Measurements from ENCODE around the gene KCP. TPM values are rescaled to one million over a fixed set of nuclear protein-coding genes. Genes with fewer than 3 reads are reported as not detected.

The KCP gene
- total and polyA plus RNA-seq, 2 experiments from 2014 or later, result 0.76 to 1.1 TPM

DNA sequence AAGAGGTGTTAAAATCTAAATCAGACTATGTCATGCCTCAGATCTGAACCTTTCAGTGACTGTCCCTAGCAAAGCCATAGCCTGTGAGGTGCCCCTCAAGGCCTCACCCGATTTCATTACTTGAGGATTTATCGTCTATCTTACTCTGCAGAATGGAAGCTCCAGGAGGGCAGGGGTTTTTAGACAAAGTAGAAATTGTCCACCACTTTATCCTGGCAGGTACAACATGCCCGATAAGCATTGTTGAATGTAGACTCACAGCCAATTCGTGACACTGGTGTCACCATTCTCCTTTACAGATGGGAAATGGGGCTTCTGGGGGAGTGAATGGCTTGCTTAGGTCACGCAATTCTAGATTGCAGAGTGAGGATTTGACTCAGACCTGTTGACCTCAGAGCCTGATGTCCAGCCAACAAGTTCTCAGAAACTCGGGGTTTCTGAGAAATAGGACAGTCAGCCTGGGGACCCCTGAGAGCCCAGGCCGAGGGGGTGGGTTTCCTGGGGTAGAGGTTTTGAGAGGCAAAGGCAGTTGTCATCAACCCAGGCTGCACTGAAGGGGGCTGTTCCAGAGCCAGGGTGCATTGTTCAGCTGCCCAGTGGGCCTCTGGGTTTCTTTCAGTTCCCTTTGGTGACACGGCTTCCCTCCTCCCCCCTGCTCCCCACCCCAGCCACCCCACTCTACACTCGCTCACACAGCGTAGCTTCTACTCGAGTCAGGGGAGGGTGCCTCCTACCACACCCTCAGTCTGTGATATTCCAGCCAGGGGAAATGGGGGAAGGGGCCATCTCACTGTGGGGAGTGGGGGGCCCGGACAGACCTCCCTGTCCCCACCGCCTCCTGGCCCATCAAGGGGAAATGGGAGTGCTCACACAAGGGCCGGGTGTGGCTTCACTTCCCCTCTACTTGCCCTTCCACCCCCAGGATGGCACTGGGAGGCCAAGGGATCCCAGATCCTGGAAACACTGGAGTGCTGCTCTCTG, 24.1 kb upstream of the KCP start:
- no peaks in the 10 kb centered on the region for H3K36me3 ChIP-seq (ENCODE audit: insufficient read depth)
- 0 out of 2 replicates have a peak, but pooled peaks cover 5% of the 10 kb centered on the region for H3F3A ChIP-seq (replicated peaks; ENCODE audit: low read depth)
- Mint-ChIP-seq H3K4me3 (no peak overlapping the region), H3K27ac (no peak overlapping the region), H3K36me3 (ENCODE audit: low read depth) (no peaks in the 10 kb centered on the region; the same call in 2 of the 3 replicates), H3K9me3 (no peaks in the 10 kb centered on the region), H3K4me1 (peaks cover 6% of the 10 kb centered on the region), H3K27me3 (ENCODE audit: insufficient read depth, low read depth, poor library complexity) (peaks cover 43% of the 10 kb centered on the region)
- TF ChIP-seq ZNF462 (CRISPR knock-in tag; IDR thresholded peaks at IDR 0.05) (no peak), STAT1 (IDR thresholded peaks at IDR 0.05; ENCODE audit: unreplicated experiment) (no peak), REST (IDR thresholded peaks at IDR 0.05; ENCODE audit: unreplicated experiment) (no peak), NANOG (IDR thresholded peaks at IDR 0.05; ENCODE audit: borderline replicate concordance) (no peak), EZH2 (IDR thresholded peaks at IDR 0.05; ENCODE audit: low read depth, unreplicated experiment) (no peak)
- no peak overlapping the region for H3K27ac ChIP-seq (ENCODE audit: low read depth)
- H2AFZ ChIP-seq, result no peak overlapping the region
- H3K4me3 ChIP-seq, result no peak overlapping the region
- no peaks in the 10 kb centered on the region for H3K79me2 ChIP-seq (replicated peaks; ENCODE audit: insufficient read depth)
- no peak overlapping the region for H3K4me2 ChIP-seq
- H4K20me1 ChIP-seq (replicated peaks; ENCODE audit: insufficient read depth), result peaks cover 4% of the 10 kb centered on the region; the same call in 1 of the 2 replicates
- H3K4me1 ChIP-seq (ENCODE audit: insufficient read depth), result no peaks in the 10 kb centered on the region
- no peaks in the 10 kb centered on the region for H3K9me2 ChIP-seq (ENCODE audit: insufficient read depth)
- ATAC-seq (no peak), DNase-seq (ENCODE audit: low spot score) (no peak)
- peaks cover 47% of the 10 kb centered on the region for H3K27me3 ChIP-seq (ENCODE audit: insufficient read depth)
